ENCODE results near the gene NEGR1. TPM values are rescaled to one million over a fixed set of nuclear protein-coding genes. Genes with fewer than 3 reads are reported as not detected.
"Not testable (repeated sequence)": the region's sequence is repeated elsewhere in the genome, so short reads cannot be mapped to it uniquely, and the experiment has no call there.

The NEGR1 gene
- total RNA-seq, 4 donors from 2014 or later, result 7.0 to 10.0 (median 8.1) TPM

DNA sequence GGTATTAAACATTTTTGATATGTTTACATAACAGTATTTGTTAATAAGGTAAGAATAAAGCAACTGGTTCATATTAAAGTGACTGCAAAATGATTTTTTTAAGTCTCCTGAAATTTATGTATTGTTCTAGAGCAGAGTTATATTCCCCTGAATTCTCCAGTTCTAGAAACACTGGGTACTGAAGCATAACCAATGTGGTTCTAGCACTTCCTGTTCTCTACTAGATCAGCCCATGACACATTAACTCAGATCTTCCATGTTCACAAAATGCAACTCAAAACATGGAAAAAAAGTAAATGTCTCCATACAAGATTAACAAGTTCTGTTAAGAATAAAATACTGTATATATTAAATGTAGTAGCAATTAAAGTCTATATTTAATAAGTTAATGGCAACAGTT lies 3.9 kb downstream of the NEGR1 start:
- H3K27me3 ChIP-seq, result peaks cover 18% of the 10 kb centered on the region
- H3K27ac ChIP-seq, result peak overlapping the region; percentile 36 to 94 (median 64)
- H3K36me3 ChIP-seq, result no peaks in the 10 kb centered on the region
- TF ChIP-seq POLR2AphosphoS5 (IDR thresholded peaks at IDR 0.05) (no peak), POLR2A (IDR thresholded peaks at IDR 0.05) (no peak), EP300 (IDR thresholded peaks at IDR 0.05; ENCODE audit: low read depth) (no peak)
- TF ChIP-seq, protein P1, sequence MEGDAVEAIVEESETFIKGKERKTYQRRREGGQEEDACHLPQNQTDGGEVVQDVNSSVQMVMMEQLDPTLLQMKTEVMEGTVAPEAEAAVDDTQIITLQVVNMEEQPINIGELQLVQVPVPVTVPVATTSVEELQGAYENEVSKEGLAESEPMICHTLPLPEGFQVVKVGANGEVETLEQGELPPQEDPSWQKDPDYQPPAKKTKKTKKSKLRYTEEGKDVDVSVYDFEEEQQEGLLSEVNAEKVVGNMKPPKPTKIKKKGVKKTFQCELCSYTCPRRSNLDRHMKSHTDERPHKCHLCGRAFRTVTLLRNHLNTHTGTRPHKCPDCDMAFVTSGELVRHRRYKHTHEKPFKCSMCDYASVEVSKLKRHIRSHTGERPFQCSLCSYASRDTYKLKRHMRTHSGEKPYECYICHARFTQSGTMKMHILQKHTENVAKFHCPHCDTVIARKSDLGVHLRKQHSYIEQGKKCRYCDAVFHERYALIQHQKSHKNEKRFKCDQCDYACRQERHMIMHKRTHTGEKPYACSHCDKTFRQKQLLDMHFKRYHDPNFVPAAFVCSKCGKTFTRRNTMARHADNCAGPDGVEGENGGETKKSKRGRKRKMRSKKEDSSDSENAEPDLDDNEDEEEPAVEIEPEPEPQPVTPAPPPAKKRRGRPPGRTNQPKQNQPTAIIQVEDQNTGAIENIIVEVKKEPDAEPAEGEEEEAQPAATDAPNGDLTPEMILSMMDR (IDR thresholded peaks at IDR 0.05), result no peak
- in situ Hi-C loops (cut with MboI; ENCODE audit: low pct_ligation_motif_present in 1 of 4, low pct_unique_long_range_greater_than_20kb in 1 of 4, low sequenced_read_pairs in 3 of 4) (no loop called here), intact Hi-C loops (cut with DNase I; ENCODE audit: low total_unique reads) (no loop called here)
- no peak overlapping the region for H3K4me3 ChIP-seq
- peaks cover 0 to 7% (median 1%) of the 10 kb centered on the region in 4 donors for H3K4me1 ChIP-seq
- DNase-seq, result no peak
- no peaks in the 10 kb centered on the region for H3K9me3 ChIP-seq

DNA sequence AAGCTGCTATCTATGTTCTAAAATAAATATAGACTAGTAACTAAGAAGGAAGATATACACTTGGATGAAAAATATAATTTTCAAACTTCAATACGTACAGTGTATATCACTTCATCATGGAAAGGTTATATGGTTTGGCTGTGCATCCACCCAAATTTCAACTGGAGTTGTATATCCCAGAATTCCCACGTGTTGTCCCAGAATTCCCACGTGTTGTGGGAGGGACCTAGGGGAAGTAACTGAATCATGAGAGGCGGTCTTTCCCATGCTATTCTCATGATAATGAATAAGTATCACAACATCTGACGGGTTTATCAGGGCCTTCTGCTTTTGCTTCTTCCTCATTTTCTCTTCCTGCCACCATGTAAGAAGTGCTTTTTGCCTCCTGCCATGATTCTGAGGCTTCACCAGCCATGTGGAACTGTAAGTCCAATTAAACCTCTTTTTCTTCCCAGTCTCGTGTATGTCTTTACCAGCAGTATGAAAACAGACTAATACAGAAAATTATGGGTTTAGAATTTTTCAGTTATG lies 10.7 kb downstream of the NEGR1 start:
- TF ChIP-seq EP300 (IDR thresholded peaks at IDR 0.05; ENCODE audit: low read depth) (no peak), POLR2AphosphoS5 (IDR thresholded peaks at IDR 0.05) (no peak), POLR2A (IDR thresholded peaks at IDR 0.05) (no peak)
- TF ChIP-seq, protein P1 (IDR thresholded peaks at IDR 0.05), result no peak
- no peaks in the 10 kb centered on the region for H3K36me3 ChIP-seq
- no peak overlapping the region for H3K4me3 ChIP-seq
- WGBS, 2 donors (ENCODE audit: low coverage in 1 of 2), result 63 to 70% methylated on average over 3 to 6 of the region's 6 CpGs
- intact Hi-C loops (cut with DNase I; ENCODE audit: low total_unique reads) (no loop called here), in situ Hi-C loops (cut with MboI; ENCODE audit: low pct_ligation_motif_present in 1 of 4, low pct_unique_long_range_greater_than_20kb in 1 of 4, low sequenced_read_pairs in 3 of 4) (no loop called here)
- no peak for DNase-seq
- H3K27me3 ChIP-seq, result no peaks in the 10 kb centered on the region
- no peaks in the 10 kb centered on the region for H3K9me3 ChIP-seq
- H3K27ac ChIP-seq, result no peak overlapping the region
- H3K4me1 ChIP-seq, result no peaks in the 10 kb centered on the region

DNA sequence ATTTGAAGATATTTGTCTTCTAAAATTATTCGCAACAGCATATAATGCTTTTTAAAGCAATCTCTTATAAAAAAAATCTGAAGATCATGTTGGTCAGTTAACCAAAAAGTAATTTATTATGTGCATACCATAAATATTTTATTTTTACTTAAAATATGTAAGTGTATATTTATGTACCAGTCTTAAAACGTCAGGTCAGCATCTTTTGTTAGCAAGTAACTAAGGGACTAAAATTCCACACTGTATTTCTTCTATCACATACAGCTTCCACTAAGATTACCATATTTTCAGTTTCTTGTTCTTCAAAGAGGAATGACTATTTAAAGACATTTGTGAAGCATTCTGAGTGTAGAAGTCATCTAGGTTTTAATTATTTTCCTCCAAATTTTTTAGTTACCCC lies 19.6 kb downstream of the NEGR1 start:
- in situ Hi-C loops (cut with MboI; ENCODE audit: low pct_ligation_motif_present in 1 of 4, low pct_unique_long_range_greater_than_20kb in 1 of 4, low sequenced_read_pairs in 3 of 4), result no loop called here
- H3K27ac ChIP-seq, result no peak overlapping the region
- no peaks in the 10 kb centered on the region for H3K36me3 ChIP-seq
- no peak for TF ChIP-seq POLR2AphosphoS5 (IDR thresholded peaks at IDR 0.05)
- TF ChIP-seq, protein P1 (IDR thresholded peaks at IDR 0.05), result no peak
- DNase-seq, result no peak
- no peaks in the 10 kb centered on the region for H3K27me3 ChIP-seq
- H3K4me1 ChIP-seq, result peaks cover 0 to 4% (median 0%) of the 10 kb centered on the region in 4 donors
- H3K4me3 ChIP-seq, result no peak overlapping the region
- H3K9me3 ChIP-seq, result no peaks in the 10 kb centered on the region
- WGBS, 2 donors (ENCODE audit: low coverage in 1 of 2), result 48 to 70% methylated on average over 2 of the region's 2 CpGs
- intact Hi-C loops (cut with DNase I; ENCODE audit: low total_unique reads), result no loop called here

DNA sequence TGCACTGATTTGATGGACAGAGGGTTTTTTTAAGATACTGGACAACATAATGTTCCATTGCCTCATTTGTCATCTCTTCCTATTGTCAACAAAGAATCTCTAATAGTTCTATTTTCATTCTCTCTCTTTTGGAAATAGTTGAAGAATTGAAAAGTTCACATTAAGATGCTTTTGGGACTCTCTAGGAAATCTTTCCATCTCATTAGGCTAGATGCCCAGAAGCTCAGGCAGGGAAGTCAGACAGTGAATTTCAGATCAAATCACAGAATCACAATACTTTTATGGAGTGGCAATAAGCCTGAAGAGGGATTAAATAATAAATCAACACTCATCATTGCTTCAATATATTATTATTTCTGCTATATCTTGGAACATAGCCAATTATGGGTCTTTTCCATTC lies 29.2 kb downstream of the NEGR1 start:
- DNase-seq, result no peak
- Histone ChIP-seq H3K9me3 (no peaks in the 10 kb centered on the region), H3K27me3 (no peaks in the 10 kb centered on the region), H3K4me3 (no peak overlapping the region), H3K27ac (no peak overlapping the region), H3K4me1 (no peaks in the 10 kb centered on the region), H3K36me3 (no peaks in the 10 kb centered on the region)
- intact Hi-C loops (cut with DNase I; ENCODE audit: low total_unique reads), result no loop called here
- TF ChIP-seq EP300 (IDR thresholded peaks at IDR 0.05; ENCODE audit: low read depth), result no peak
- in situ Hi-C loops (cut with MboI; ENCODE audit: low pct_ligation_motif_present in 1 of 4, low pct_unique_long_range_greater_than_20kb in 1 of 4, low sequenced_read_pairs in 3 of 4), result no loop called here

DNA sequence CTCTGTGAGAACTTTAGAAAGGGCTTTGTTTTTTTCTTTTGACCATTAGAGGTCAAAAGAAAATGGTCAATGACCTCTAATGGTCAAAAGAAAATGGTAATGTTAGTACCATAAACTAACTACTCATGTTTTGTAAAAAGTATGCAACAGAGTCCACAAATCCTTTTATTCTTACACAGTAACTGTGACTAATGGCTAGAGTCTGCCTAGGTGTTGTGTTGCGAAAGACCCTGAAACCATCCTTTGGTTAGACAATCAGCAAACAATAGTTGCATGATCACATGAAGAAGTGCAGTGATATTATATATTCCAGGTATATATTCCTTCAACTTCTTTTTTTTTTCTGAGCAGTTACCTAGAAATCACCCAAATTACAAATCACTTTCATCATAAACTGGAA lies 40.9 kb downstream of the NEGR1 start:
- H3K36me3 ChIP-seq, result no peaks in the 10 kb centered on the region
- no peaks in the 10 kb centered on the region for H3K27me3 ChIP-seq
- H3K27ac ChIP-seq, result no peak overlapping the region
- H3K4me1 ChIP-seq, result no peaks in the 10 kb centered on the region
- no peaks in the 10 kb centered on the region for H3K9me3 ChIP-seq
- intact Hi-C loops (cut with DNase I; ENCODE audit: low total_unique reads), result no loop called here
- H3K4me3 ChIP-seq, result no peak overlapping the region
- in situ Hi-C loops (cut with MboI; ENCODE audit: low pct_ligation_motif_present in 1 of 4, low pct_unique_long_range_greater_than_20kb in 1 of 4, low sequenced_read_pairs in 3 of 4), result no loop called here
- DNase-seq, result no peak
- 98 to 100% methylated on average over 1 of the region's 1 CpG for WGBS, 2 donors (ENCODE audit: low coverage in 1 of 2)
- TF ChIP-seq POLR2AphosphoS5 (IDR thresholded peaks at IDR 0.05), result no peak
- no peak for TF ChIP-seq POLR2A (IDR thresholded peaks at IDR 0.05)
- TF ChIP-seq, protein P1 (IDR thresholded peaks at IDR 0.05), result no peak

DNA sequence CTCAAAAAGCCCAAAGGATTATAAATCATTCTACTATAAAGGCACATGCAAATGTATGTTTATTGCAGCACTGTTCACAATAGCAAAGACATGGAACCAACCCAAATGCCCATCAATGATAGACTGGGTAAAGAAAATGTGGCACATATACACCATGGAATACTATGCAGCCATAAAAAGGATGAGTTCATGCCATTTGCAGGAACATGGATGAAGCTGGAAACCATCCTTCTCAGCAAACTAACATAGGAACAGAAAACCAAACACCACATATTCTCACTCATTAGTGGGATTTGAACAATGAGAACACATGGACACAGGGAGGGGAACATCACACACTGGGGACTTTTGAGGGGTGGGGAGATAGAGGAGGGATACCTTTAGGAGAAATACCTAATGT lies 46.4 kb downstream of the NEGR1 start:
- H3K36me3 ChIP-seq; H3K9me3 ChIP-seq; H3K4me3 ChIP-seq; H3K4me1 ChIP-seq; intact Hi-C loops (cut with DNase I; ENCODE audit: low total_unique reads); in situ Hi-C loops (cut with MboI; ENCODE audit: low pct_ligation_motif_present in 1 of 4, low pct_unique_long_range_greater_than_20kb in 1 of 4, low sequenced_read_pairs in 3 of 4); H3K27me3 ChIP-seq; DNase-seq; H3K27ac ChIP-seq: not testable (repeated sequence)

Measured in transverse colon (tissue), 4 donors.